Activated CD4-positive, CD25-positive, alpha-beta regulatory T cell treated with anti-CD3 and anti-CD28 coated beads, Interleukin-2, amount 50 U/mL, for 16 hours (primary cell): ENCODE data around the gene SCN1B.
"Not testable (repeated sequence)": the region's sequence is repeated elsewhere in the genome, so short reads cannot be mapped to it uniquely, and the experiment has no call there.

Source experiments
- DNase-seq: peaks from one replicate; pipeline ENCODE4 v3.0.0-alpha.2; 2020; ENCODE audit warnings: low read depth, low spot score

Gene SCN1B

GRCh38 chr19:35030257-35031071, at the start of gene SCN1B:
Gene SCN1B, plus strand, starts transcription at chr19:35030470. Its CDS starts 351 bp downstream, at chr19:35030821.
- DNase-seq, result no peak

GRCh38 chr19:34982275-34982674, 48.0 kb upstream of the SCN1B start:
- no peak for DNase-seq

DNA sequence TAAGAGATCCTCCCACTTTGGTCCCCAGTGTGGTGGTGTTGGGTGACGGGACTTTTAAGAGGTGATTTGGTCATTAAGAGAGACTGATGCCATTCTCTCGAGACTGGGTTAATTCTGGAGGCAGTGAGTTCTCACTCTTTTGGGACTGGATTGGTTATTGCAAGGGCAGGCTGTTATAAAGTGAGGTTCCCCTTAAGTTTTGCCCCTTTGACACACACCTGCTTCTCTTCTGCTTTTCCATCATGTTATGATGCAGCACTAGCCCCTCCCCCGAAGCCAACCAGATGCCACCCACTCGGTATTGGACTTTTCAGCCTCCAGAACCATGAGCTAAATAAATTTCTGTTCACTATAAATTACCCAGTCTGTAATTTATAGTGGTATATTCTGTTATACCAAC, 46.5 kb upstream of the SCN1B start:
- DNase-seq, result no peak

GRCh38 chr19:34984287-34984686, 46.0 kb upstream of the SCN1B start:
- no peak for DNase-seq

DNA sequence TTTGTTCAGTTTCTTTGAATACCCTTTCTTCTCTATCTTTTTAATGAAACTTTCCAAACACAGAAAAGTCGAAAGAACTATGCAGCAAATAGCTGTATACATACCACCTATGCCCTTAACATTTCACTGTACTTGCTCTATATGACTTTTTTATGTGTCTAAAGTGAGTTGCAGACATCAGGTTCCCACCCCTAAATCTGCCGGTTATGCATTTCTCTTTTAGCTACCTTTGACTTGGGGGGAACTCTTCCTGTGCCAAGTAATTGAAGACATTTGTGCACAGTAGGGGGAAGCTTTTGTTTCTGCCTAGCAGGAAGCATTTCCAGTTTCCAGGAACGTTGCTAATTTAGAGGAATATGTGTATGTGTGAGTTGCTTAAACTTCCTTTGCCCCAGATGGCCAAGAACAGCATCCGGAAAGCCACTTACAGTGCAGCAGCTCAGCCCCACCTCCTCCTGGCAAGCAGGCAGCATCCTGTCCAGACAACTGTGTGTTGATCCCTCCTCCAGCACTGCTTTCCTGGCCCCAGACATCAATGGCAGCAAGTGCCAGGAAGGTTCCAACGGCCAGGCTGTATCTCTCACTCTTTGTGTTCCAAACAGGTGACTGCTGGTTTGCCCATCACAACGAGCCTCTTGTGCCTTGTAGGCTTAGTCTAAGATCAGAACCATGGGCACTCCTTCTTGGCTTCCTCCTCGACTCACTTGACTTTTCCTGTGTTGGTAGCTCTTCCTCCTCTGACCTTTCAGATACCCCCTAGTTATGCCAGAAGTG, 44.8 kb upstream of the SCN1B start:
- DNase-seq, result no peak

DNA sequence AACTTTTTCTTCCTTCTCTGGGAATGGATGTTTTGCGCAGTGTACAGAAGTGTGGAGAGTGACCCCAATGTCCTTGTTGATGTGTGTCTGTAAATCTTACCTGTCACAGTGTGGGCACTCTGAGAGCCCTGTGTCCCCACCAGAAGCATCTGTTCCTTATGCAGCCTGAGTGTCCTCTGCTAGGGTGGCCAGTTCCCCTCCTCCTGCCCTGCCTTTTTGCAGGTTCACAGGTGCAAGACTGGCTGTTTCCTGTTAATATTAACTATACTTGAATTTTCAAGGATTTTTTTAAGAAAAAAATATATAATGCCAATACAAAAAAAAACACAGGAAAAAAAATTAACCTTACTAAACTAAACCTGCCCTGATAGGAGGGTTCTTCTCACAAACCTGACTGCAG, 42.2 kb upstream of the SCN1B start:
- DNase-seq, result no peak

DNA sequence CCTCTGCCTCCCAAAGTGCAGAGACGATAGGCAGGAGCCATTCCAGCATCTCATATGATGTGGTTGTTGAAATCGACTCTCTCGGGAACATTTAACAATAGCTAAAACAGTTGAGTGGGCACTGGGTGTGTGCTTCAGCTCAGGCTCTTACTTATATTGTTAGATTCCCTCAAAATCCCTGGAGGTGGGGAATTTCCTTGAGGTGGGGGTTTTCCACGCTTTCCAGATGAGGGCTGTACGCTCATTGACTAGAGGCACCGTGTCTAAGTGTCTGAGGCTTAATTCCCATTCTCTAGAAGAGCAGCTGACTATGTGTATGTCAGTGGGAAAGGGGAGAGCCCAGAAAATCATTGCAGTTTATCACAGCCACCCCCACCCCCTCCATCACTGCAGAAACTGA, 41.0 kb upstream of the SCN1B start:
- no peak for DNase-seq

- DNase-seq, result no peak
Measured at GRCh38 chr19:34990578-34991192, 39.6 kb upstream of the SCN1B start.

DNA sequence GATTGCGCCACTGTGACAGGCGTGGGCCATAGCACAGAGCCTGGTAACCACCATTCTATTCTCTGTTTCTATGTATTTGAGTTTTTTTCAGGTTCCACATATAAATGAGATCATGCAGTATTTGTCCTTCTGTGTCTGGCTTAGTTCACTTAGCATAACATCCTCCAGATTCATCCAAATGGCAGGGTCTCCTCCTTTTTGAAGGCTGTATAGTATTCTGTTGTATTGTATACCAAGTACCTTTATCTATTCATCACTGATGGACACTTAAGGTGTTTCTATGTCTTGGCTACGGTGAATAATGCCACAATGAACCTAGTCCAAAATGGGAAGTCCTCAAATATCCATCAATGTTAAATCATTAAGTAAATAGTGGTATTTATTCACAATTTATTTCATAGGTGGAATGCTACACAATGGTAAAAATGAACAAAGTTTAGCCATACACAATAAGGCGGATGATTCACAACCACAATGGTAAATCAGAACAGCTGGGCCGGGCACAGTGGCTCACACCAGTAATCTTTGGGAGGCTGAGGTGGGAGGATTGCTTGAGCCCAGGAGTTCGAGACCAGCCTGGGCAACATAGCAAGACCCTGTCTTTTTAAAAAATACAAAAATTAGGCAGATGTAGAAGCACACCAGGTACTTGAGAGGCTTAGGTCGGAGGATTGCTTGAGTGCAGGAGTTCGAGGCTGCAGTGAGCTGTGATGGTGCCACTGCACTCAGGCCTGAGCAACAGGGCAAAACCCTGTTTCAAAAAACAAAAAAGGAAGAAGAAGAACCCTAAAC, 38.5 kb upstream of the SCN1B start:
- DNase-seq, result no peak

DNA sequence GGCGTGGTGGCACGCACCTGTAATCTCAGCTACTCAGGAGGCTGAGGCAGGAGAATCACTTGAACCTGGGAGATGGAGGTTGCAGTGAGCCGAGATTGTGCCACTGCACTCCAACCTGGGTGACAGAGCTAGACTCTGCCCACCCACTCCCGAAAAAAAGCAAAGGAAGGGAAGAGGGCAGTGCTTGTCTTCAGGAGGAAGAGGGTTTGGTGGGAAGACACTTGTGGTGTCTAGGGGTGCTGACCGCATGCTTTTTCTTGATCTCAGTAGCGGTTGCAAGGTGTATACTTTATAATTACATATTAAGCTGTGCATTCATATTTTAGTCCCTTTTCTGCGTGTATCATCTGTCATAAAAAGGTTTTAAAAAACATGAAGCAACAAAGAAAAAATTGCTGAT, 37.7 kb upstream of the SCN1B start:
- DNase-seq, result not testable (repeated sequence)

GRCh38 chr19:34994286-34994642, 36.0 kb upstream of the SCN1B start:
- DNase-seq, result no peak

DNA sequence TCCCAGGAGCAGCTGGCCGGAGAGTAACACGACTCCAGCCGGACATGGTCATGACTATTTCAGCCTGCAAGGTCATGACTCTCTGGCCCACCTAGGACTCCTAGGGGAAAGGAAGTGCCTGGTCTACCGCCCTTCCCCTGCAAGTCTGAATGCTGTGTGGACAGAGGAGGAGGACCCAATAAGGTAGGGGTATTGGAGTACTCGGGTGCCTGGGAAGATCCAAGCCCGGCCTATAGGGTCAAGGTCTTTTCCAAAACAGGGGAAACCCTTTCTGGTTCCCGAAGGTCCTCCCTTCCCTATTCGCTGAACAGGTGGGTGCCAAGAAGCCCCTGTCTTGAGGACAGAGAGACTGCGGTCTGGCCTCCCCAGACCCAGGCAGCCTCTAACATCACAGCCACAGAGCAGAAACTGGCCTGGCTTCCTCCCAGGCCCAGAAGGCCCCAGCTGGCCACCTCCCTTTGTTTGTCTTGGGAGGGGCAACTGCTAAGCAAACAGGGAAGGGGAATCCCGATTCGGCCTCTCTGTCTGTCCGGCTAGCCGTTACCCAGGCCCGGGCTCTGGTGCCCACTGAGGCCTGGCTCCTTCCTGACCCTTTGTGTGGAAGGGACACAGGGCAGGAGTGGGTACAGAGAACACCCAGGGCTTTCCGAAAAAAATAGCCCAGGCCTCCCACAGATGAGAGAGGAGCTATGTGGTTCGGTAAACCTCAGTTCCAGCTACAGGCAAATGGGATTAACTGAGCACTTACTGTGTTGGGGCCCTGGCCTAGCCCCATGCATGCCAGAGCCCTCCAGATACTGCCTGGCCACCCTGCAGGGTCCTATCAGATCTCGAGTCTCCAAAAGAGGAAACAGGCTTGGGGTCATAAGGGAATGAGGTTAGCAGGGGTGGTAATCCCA, 35.4 kb upstream of the SCN1B start:
- DNase-seq, result no peak

DNA sequence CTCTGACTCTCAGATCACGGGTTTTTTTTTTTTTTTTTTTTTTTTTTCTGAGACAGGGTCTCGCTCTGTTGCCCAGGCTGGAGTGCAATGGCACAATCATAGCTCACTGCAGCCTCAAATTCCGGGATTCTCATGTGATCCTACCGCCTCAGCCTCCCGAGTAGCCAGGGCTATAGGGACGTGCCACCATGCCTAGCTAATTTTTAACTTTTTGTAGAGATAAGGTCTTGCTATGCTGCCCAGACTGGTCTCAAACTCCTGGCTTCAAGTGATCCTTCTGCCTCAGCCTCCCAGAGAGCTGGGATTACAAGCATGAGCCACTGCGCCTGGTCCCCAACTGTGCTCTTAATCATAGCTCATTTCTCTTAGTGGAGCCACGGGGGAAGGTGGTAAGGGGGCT, 34.7 kb upstream of the SCN1B start:
- no peak for DNase-seq

- no peak for DNase-seq
Measured at GRCh38 chr19:34997071-34997617, 33.1 kb upstream of the SCN1B start.

GRCh38 chr19:34998224-34998623, 32.0 kb upstream of the SCN1B start:
- not testable (repeated sequence) for DNase-seq

DNA sequence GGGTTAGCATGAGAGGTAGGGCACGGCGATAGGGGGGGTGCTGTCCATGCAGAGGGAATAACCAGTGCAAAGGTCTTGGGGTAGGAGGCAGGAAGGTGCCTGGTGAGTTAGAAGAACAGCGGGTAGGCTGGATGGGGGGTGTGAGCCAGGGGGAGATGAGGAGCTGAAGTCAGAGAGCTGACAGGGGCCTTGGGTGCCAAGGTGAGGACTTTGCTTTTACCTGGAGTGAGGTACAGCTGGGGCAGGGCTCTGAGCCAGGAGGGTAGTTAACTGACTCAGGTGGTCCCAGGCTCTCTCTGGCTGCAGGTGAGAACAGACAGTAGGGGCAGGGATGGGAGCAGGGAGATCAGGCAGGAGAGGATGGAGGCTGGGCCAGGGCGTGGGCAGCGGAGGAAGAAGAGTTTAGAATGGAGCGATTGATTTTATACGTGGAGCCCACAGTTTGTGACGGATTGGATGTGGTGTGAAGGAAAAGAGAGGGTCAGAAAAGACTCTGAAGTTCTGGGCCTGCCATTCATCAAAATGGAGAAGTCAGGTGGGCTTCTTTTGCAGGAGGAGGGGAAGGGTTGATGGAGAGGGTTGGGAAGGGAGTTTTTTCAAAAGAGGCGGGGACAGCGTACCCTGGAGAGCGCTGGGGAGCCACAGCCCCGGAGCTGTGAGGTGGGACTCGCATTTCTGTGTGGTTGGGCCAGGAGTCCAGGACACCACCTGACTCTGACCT, 31.3 kb upstream of the SCN1B start:
- DNase-seq, result no peak

DNA sequence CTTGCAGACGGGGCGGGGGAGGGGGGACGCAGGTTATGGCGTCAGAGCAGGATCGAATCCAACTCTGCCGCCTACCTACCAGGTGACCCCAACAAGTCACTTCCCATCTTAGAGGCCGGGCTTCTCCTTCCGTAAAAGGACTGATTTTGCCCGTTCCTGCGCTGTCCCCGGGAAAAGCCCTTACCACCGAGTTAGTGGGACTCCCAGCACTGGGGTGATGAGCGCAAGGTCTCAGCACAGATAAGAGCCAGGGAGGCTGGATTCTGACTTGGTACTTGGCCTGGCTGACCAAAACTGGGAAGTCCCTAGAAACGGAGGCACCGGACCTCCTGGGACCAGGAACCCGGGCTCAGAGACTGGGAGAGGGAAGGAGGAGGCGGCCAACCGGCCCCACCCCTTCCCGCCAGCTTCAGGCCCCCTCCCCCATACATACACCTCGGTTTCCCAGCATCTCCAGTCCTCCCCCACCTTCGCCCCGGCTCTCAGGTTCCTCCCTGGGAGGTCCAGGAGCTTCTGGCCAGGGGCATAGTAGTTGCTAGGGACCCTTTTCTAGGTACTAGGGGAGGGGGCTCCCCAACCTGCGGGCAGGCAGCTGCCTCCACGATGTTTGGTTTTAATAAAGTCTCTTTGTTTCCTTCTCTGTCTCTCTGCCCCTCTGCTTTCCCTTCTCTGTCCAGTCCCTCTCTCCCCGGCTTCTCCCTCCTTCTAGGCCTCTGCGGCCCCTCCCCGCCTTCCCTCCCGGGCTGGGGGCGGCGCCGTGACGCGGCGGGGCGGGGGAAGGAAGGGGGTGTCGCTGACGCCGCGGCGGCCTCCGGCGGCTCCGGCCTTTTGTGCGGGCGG, 30.6 kb upstream of the SCN1B start, which contains the start of gene GRAMD1A:
GRAMD1A (plus strand) TSS at position 826 of the 840 bp plus-strand sequence. CDS start 156 bp downstream, outside the sequence.
- peak; percentile 43 for DNase-seq

DNA sequence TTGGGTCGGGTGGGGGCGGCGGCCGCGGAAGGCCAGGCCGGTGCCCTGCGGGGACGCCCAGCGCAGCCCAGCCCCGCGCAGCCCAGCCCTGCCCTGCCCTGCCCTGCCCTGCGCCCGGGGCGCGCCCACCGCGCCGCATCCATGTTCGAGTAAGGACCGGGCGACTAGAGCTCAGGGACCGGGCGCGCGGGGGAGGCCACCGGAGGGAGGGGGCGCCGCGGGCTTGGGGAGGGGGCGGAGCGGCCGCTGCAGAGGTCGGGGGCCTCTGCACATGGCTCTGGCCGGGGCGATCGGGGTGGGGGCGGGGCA, 30.0 kb upstream of the SCN1B start:
- DNase-seq, result no peak
